RWPE2 (cell line): ENCODE measurements around the gene ST6GALNAC2.

Experiments used
- ATAC-seq: fragments of 200-7000 bp; cut with Tn5 transposase; 3 replicates; pipeline ENCODE4 v1.9.1; 2021; ENCODE audit warnings: low read depth
- DNase-seq: peaks from one replicate; pipeline ENCODE4 v3.0.0-alpha.2; 2020; ENCODE audit warnings: low spot score
- H3K27ac ChIP-seq: fragments of 450-650 bp; 2 replicates; pipeline ENCODE4 v1.5.1; 2017; ENCODE audit warnings: mild to moderate bottlenecking; ENCODE audit not compliant: poor library complexity, severe bottlenecking
- H3K27me3 ChIP-seq: fragments of 250-450 bp; sonication (Bioruptor Pico); 2 replicates; pipeline ENCODE4 v1.5.1; 2021; ENCODE audit warnings: mild to moderate bottlenecking, moderate library complexity; ENCODE audit not compliant: insufficient read depth, poor library complexity, severe bottlenecking
- H3K36me3 ChIP-seq: fragments of 250-450 bp; sonication (Bioruptor Pico); 2 replicates; pipeline ENCODE4 v1.5.1; 2020; ENCODE audit warnings: low read depth, mild to moderate bottlenecking, moderate library complexity
- H3K4me1 ChIP-seq: fragments of 250-450 bp; sonication (Bioruptor Pico); 2 replicates; pipeline ENCODE4 v1.5.1; 2021; ENCODE audit warnings: mild to moderate bottlenecking, moderate library complexity; ENCODE audit not compliant: insufficient read depth, poor library complexity, severe bottlenecking
- H3K4me3 ChIP-seq: fragments of 250-450 bp; sonication (Bioruptor Pico); 2 replicates; pipeline ENCODE4 v1.5.1; 2021; ENCODE audit warnings: mild to moderate bottlenecking, moderate library complexity; ENCODE audit not compliant: severe bottlenecking
- H3K9me3 ChIP-seq: fragments of 250-450 bp; sonication (Bioruptor Pico); 2 replicates; pipeline ENCODE4 v1.5.1; 2021; ENCODE audit warnings: mild to moderate bottlenecking, moderate library complexity; ENCODE audit not compliant: severe bottlenecking
- TF ChIP-seq, protein P1 (sequence below): fragments of 450-650 bp; IDR thresholded peaks from one replicate; pipeline ENCODE4 v1.5.1; 2017; ENCODE audit warnings: mild to moderate bottlenecking, moderate library complexity; ENCODE audit not compliant: poor library complexity, severe bottlenecking

ST6GALNAC2 gene

DNA sequence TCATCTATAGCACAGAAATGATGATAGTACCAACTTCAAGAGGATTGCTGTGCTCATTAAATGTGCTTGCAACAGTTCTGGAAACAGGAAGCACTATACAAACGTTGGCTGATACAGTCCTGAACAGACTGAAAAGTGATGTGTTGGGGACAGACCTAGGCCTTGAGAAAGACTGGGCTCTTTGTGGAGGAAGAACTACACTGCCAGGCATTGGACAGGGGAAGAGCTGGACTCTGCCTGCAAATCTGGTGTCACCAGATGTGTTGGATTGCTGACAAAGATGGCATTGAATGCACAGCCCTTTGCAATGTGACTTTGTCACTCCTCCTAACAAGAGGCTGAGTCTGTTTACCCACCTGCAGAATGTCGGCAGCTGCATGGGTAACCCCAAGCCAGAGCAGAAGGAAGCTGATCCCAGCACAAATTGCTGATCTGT is 12.4 kb upstream of the ST6GALNAC2 start:
- H3K36me3 ChIP-seq = no peaks in the 10 kb centered on the region
- H3K4me1 ChIP-seq = peaks cover 50% of the 10 kb centered on the region
- TF ChIP-seq, protein P1, sequence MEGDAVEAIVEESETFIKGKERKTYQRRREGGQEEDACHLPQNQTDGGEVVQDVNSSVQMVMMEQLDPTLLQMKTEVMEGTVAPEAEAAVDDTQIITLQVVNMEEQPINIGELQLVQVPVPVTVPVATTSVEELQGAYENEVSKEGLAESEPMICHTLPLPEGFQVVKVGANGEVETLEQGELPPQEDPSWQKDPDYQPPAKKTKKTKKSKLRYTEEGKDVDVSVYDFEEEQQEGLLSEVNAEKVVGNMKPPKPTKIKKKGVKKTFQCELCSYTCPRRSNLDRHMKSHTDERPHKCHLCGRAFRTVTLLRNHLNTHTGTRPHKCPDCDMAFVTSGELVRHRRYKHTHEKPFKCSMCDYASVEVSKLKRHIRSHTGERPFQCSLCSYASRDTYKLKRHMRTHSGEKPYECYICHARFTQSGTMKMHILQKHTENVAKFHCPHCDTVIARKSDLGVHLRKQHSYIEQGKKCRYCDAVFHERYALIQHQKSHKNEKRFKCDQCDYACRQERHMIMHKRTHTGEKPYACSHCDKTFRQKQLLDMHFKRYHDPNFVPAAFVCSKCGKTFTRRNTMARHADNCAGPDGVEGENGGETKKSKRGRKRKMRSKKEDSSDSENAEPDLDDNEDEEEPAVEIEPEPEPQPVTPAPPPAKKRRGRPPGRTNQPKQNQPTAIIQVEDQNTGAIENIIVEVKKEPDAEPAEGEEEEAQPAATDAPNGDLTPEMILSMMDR = no peak
- no peak for ATAC-seq
- peaks cover 3% of the 10 kb centered on the region for H3K9me3 ChIP-seq
- no peak overlapping the region for H3K4me3 ChIP-seq
- peak overlapping the region; percentile 40 for H3K27ac ChIP-seq
- DNase-seq = no peak
- H3K27me3 ChIP-seq = no peaks in the 10 kb centered on the region

GRCh38 chr17:76597156-76598003 is 11.7 kb upstream of the ST6GALNAC2 start:
- Histone ChIP-seq H3K36me3 (0 out of 2 replicates have a peak, but pooled peaks cover under 1% of the 10 kb centered on the region), H3K4me1 (peaks cover 49% of the 10 kb centered on the region), H3K27ac (peak overlapping the region; percentile 40), H3K9me3 (no peaks in the 10 kb centered on the region), H3K27me3 (no peaks in the 10 kb centered on the region), H3K4me3 (no peak overlapping the region)
- ATAC-seq (peak; percentile 71), DNase-seq (peak; percentile 88)
- TF ChIP-seq, protein P1 = no peak

- Histone ChIP-seq H3K9me3 (no peaks in the 10 kb centered on the region), H3K4me3 (no peak overlapping the region), H3K36me3 (0 out of 2 replicates have a peak, but pooled peaks cover 2% of the 10 kb centered on the region), H3K27me3 (no peaks in the 10 kb centered on the region), H3K4me1 (peaks cover 33% of the 10 kb centered on the region), H3K27ac (no peak overlapping the region)
- ATAC-seq (no peak), DNase-seq (no peak)
- TF ChIP-seq, protein P1 = no peak
These were observed 9.0 kb upstream of the ST6GALNAC2 start for GRCh38 chr17:76594690-76595089.

- DNase-seq (no peak), ATAC-seq (no peak)
- Histone ChIP-seq H3K4me1 (peaks cover 33% of the 10 kb centered on the region), H3K9me3 (no peaks in the 10 kb centered on the region), H3K27ac (peak overlapping the region; percentile 52), H3K36me3 (0 out of 2 replicates have a peak, but pooled peaks cover 2% of the 10 kb centered on the region), H3K4me3 (no peak overlapping the region), H3K27me3 (no peaks in the 10 kb centered on the region)
- TF ChIP-seq, protein P1 = no peak
These were observed 8.3 kb upstream of the ST6GALNAC2 start for GRCh38 chr17:76593959-76594358.

DNA sequence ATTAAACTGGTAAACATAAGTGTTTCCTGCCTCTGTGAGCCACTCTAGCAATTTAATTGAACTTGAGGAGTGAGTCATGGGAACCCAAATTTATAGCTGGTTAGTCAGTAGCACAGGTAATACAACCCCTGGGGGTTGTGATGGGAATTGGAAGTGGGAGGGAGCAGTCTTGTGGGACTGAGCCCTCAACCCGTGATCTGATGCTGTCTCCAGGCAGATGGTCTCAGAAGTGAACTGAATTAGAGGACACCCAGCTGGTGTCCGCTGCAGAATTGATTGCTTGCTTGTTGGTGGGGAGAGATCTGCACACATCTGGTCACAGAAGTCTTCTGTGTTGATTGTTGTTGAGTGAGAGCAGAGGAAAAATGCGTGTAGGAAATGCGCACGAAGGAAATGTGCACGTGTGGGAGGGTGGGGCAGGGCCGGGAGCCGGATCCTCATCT is 7.7 kb upstream of the ST6GALNAC2 start:
- Histone ChIP-seq H3K27ac (peak overlapping the region; percentile 52), H3K4me3 (no peak overlapping the region), H3K9me3 (no peaks in the 10 kb centered on the region), H3K27me3 (no peaks in the 10 kb centered on the region), H3K4me1 (peaks cover 33% of the 10 kb centered on the region), H3K36me3 (0 out of 2 replicates have a peak, but pooled peaks cover 2% of the 10 kb centered on the region)
- DNase-seq (no peak), ATAC-seq (peak; percentile 87)
- TF ChIP-seq, protein P1 = peak; percentile 84
